ENCODE data around the gene LDB2.

GRCh38 chr4:16582036-16582435, 316.4 kb downstream of the LDB2 start:
- TF ChIP-seq, protein P1, sequence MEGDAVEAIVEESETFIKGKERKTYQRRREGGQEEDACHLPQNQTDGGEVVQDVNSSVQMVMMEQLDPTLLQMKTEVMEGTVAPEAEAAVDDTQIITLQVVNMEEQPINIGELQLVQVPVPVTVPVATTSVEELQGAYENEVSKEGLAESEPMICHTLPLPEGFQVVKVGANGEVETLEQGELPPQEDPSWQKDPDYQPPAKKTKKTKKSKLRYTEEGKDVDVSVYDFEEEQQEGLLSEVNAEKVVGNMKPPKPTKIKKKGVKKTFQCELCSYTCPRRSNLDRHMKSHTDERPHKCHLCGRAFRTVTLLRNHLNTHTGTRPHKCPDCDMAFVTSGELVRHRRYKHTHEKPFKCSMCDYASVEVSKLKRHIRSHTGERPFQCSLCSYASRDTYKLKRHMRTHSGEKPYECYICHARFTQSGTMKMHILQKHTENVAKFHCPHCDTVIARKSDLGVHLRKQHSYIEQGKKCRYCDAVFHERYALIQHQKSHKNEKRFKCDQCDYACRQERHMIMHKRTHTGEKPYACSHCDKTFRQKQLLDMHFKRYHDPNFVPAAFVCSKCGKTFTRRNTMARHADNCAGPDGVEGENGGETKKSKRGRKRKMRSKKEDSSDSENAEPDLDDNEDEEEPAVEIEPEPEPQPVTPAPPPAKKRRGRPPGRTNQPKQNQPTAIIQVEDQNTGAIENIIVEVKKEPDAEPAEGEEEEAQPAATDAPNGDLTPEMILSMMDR (conservative IDR thresholded peaks at IDR 0.05 in 1 of 2, IDR thresholded peaks at IDR 0.05 in 1 of 2; ENCODE audit: low read depth in 1 of 2, low read length in 2 of 2) = no peak
- no peak for TF ChIP-seq EZH2 (IDR thresholded peaks at IDR 0.05; ENCODE audit: low read length, missing control alignments)
